ENCODE measurements around the gene FGF10.

The FGF10 gene

DNA sequence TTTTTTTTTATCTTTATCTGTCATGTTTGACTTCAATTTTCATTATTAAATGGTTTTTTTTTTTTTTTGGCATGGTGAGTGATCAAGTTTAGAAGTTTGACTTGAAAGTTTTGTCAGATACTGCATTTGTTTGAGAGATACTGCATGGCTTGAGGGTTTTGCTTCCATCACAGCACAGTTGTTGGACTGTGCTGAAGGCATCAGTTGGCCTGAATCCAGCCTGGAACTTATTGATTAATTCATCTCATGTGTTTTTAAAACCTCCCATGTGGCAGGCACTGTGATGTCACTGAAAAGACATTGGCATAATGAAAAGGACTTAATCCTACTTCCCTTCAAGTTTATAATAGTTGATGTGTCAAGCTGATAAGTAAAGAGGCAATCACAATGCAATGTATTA is 128.4 kb downstream of the FGF10 start:
- Histone ChIP-seq H3K27me3 (ENCODE audit: control insufficient read depth, insufficient read depth, low read length) (no peaks in the 10 kb centered on the region), H3K9ac (ENCODE audit: low read length) (no peak overlapping the region), H3K27ac (ENCODE audit: low read depth, low read length) (no peak overlapping the region), H3K36me3 (ENCODE audit: control insufficient read depth, insufficient read depth, low read length) (no peaks in the 10 kb centered on the region), H3K4me1 (ENCODE audit: control insufficient read depth, insufficient read depth, low read length) (peaks cover 14% of the 10 kb centered on the region; the same call in 1 of the 2 replicates), H3K9me3 (ENCODE audit: control insufficient read depth, insufficient read depth, low read depth, low read length) (no peaks in the 10 kb centered on the region), H3K4me3 (ENCODE audit: low read depth, low read length) (no peak overlapping the region)

DNA sequence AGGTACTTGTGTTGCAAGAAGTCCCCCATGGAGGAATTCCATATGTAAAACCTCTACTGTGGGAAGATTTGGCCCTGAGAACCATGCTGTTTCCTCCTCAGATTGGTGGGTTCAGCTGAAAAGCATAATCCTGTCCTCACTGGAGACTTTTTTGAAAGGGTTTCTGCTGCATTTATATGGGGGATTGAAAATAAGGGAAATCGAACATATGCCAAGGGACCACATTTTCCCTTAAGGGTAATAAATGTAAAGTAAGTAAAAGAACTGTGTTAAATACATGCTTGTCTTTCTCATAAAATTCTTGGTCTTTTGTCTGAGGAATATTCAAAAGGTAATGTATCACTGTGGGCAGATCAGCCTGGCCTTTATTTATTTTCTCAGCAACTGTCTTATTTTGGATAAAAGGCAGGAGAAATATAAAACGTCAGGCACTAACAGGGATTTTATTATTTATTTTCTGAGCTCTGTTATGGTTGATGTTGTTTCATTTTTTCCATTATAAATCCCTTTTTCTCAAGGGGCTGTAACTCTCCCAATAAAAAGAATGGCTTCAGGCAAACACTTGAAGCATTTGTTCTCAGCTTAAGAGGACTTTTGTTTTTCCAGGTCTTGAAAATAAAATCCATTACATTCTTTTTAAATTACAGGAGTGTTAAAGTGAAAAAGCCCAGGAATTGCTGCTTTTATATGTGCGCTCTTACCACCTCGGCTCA is 131.4 kb downstream of the FGF10 start:
- H3K27ac ChIP-seq (ENCODE audit: low read depth, low read length): no peak overlapping the region
- H3K9me3 ChIP-seq (ENCODE audit: control insufficient read depth, insufficient read depth, low read depth, low read length): no peaks in the 10 kb centered on the region; the same call in 1 of the 2 replicates
- H3K4me1 ChIP-seq (ENCODE audit: control insufficient read depth, insufficient read depth, low read length): peaks cover 14% of the 10 kb centered on the region; the same call in 1 of the 2 replicates
- H3K9ac ChIP-seq (ENCODE audit: low read length): no peak overlapping the region
- H3K27me3 ChIP-seq (ENCODE audit: control insufficient read depth, insufficient read depth, low read length): no peaks in the 10 kb centered on the region
- no peaks in the 10 kb centered on the region for H3K36me3 ChIP-seq (ENCODE audit: control insufficient read depth, insufficient read depth, low read length)
- H3K4me3 ChIP-seq (ENCODE audit: low read depth, low read length): no peak overlapping the region

DNA sequence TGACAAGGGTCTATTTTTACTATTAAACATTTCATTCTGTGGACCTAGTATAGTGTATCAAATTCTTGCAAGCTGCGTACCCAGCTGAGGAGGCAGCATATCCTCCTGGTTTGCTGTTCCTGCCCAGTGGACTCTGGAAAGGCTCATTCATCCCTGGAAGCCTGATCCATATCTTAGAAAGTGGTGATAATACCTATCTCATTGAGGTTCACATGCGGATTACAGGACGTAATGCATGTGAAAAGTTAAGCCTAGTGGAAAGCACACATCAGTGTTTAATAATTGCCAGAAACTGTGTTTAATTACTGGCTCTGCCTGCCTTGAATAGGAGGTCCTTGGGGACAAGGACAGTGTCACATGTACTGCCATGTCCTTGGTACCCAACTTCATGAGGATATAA is 132.0 kb downstream of the FGF10 start:
- Histone ChIP-seq H3K4me1 (ENCODE audit: control insufficient read depth, insufficient read depth, low read length) (peaks cover 14% of the 10 kb centered on the region; the same call in 1 of the 2 replicates), H3K36me3 (ENCODE audit: control insufficient read depth, insufficient read depth, low read length) (no peaks in the 10 kb centered on the region), H3K4me3 (ENCODE audit: low read depth, low read length) (no peak overlapping the region), H3K27me3 (ENCODE audit: control insufficient read depth, insufficient read depth, low read length) (no peaks in the 10 kb centered on the region), H3K9ac (ENCODE audit: low read length) (no peak overlapping the region), H3K9me3 (ENCODE audit: control insufficient read depth, insufficient read depth, low read depth, low read length) (no peaks in the 10 kb centered on the region; the same call in 1 of the 2 replicates), H3K27ac (ENCODE audit: low read depth, low read length) (no peak overlapping the region)

Data from HUES6 (cell line).